Left forelimb (tissue), 1 donor: Measurements from ENCODE around the gene KCNN3.
"Not testable (repeated sequence)": the region's sequence is repeated elsewhere in the genome, so short reads cannot be mapped to it uniquely, and the experiment has no call there.

Source experiments
- DNase-seq: peaks from one replicate; pipeline ENCODE4 v3.0.0-alpha.2; 2018; ENCODE audit warnings: low spot score

KCNN3 gene

DNA sequence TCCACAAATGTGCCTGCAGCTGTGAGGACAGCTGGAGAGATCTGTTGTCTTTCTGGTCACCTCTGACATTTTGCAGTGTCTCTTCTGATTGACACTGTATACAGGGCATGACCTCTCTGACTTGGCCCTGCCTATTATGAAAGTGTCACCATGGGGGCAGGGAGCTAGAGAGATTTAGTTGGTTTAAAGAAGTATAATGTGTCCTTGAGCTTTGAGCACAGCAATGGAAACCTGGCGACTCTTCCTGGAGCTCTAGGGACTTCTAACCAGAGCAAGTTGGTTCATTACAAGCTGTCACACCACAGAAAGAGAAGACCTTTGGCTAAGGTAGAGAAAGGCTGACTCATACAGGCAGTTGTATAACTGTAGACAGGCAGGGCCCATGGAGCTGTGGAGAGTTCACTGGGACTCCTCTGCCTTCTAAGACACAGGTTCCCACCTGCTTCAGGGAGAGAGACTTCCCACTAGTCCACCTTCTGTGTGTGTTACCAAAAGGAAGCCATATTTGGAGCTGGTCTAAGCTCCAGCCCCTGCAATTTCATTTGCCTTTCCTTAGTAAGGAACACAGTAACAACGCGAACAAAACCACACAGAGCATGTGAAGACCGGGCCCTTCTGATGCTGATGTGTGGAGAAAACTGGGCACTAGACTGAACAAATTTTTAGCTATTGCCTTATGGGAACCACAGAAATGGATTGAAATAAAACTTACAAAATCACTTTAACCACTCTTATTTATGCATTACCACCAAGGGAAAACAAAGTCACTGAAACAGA lies 171.6 kb downstream of the KCNN3 start:
- no peak for DNase-seq

DNA sequence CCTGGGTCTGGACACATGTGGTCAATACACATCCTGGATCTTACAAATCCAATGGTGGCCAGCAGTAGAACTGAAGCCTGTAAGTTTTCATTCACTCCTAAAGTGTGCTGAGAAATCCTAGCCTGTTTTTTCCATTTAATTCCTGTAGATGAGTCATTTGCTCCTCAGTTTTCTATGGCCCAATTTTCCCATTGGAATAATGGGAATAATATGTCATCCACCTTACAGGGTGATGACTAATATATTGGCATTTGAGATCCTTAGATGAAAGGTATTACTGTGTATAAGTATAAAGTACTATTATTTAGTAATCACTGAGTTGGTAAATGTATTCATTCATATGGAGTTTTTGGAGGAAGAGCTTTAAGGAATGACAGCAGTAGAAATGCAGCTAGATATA lies 172.4 kb downstream of the KCNN3 start:
- DNase-seq, result no peak

DNA sequence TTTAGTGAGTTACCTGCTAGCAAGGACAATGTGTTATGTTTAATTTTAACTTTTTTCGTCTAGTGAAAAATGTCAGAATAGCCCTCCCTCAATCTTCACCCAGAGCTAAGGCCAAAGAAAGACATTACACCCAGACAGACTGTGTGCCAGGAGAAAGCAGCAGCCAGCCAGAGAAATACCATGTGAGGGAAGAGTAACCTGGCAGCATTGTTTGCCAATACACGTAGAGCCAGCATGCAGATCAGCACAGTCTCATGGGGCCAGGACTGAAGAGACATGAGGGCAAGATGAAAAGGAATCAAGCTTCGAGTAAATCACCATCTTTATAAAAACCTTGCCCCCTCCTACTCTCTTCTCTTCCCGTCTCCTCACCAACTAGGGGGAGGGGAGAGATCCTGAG lies 173.6 kb downstream of the KCNN3 start:
- DNase-seq, result no peak

DNA sequence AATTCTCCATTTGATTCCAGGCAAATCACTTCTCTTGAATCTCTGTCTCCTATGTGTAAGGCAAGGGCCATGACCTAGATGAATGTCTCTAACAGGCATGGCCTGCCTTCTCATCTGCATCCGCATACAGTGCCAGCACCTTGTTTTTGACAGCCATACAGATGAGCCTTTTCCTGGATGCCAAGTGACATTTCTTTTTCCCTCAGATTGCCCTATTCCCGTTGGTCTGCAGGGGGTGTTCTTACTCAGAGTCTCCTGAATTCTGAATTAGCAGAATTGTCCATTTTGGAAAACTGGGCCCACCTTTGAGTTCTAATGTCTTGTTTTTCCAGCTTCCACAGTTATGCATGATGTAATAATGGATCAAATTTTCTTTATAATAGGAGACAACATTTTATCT lies 174.1 kb downstream of the KCNN3 start:
- no peak for DNase-seq

DNA sequence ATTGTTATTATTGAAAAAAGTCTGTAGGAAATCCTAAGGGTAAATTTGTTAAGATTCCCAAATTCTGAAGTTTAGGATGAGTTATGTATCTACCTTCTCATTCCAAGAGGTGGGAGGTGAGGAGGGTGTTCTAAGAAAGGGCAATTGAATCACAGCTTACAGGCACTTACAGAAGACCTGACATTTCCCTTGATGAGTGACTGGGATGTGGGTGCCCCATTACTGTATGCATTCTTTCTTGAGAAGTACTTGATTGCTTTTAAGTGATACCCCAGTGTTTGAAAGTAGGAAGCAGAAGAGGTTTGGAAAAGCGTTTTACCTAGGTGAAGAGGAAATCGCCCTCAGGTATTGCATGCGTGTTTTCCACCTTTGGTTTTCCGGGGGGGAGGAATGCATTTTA lies 175.1 kb downstream of the KCNN3 start:
- no peak for DNase-seq

DNA sequence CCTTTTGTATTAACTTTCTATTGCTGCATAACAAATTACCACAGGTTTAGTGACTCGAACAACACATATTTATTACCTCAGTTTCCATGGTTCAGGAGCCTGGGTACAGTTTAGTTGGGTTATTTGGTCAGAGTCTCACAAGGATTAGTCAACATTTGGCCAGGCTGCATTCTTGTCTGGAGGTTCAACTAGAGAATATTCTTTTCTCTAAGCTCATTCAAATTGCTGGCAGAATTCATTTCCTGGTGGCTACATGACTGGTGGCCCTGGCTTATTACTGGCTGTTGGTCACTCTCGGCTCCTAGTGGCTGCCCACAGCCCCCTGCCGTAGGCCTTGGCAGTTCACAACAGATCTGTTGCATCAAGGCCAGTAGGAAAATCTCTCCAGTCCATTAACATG lies 181.0 kb downstream of the KCNN3 start:
- DNase-seq, result no peak

DNA sequence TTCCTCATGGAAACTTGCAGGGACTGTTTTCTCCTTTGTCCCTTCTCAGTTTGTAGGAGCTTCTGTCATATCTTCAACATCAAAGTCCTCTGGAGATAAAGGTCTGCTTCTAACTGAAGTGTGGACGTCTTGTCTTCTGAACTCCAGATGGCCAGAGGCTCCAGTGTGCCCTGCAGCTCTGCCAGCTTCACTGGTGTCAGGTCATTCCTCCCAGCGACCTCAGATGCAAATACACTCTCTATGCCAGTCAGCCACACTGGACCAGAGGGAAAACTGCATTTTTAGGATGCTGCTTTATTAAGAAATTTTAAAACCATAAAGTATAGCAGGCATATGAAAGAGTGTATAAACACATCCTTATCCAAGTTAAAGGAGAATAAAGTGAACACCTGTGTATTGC lies 183.6 kb downstream of the KCNN3 start:
- DNase-seq, result no peak

DNA sequence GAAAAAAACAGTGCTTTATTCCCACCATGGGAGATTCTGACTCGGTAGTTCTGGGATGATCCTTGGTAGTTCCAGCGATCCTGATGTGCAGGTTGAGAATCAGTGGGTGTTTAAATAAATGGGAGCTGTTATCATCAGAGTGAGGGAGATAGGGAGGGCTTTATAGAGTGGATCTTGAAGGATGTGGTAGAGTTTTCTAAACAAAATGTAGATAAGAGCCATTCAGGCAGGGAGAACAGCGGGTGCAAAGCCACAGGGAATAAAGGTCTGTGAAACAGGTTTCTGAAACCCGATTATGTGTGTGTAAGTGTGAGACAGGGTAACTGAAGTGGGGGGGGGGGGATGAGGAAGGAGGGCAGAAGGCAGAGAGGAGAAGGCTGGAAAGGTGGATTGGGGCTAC lies 186.3 kb downstream of the KCNN3 start:
- no peak for DNase-seq

DNA sequence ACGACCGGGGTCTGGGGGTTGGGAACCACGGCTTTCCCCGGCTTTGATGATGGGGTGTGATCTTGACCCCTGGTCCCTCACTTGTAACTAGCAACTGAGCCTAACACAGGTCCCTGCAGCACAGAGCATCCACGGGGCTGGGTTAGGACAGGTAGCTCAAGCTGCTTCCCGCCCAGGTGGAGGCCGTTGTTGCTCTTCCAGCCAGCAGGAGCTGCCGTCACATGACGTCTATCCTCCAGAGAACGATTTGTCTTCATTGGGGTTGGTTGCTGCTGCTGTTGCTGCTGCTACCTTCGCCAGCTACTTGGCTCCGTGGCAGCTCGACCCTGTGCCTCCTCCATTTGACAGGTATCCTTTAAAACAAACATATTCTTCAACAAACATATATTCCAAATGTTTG lies 187.8 kb downstream of the KCNN3 start:
- no peak for DNase-seq

DNA sequence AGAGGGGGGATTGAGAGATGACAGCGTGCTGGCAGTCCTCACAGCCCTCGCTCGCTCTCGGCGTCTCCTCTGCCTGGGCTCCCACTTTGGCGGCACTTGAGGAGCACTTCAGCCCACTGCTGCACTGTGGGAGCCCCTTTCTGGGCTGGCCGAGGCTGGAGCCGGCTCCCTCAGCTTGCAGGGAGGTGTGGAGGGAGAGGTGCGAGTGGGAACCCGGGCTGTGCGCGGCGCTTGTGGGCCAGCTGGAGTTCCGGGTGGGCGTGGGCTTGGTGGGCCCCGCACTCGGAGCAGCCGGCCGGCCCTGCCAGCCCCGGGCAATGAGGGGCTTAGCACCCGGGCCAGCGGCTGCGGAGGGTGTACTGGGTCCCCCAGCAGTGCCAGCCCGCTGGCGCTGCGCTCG lies 192.2 kb downstream of the KCNN3 start:
- DNase-seq, result not testable (repeated sequence)

DNA sequence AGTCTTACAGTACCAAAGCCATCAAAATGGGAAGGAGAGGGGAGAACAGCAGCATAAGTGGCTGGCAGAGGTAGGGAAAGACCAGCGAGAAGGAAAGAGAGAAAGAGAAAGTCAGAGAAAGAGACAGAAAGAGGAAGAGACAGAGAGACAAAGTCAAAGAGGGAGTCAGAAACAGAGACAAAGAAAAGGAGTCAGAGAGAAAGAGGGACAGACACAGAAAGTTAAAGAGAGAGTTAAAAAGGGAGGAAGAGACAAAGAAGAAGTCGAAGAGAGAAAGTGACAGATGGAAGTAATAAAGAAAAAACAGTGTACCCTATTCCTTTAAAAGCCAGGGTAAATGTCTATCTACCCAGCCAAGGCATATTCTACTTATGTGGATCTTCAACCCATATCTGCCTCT lies 193.2 kb downstream of the KCNN3 start:
- DNase-seq, result not testable (repeated sequence)

DNA sequence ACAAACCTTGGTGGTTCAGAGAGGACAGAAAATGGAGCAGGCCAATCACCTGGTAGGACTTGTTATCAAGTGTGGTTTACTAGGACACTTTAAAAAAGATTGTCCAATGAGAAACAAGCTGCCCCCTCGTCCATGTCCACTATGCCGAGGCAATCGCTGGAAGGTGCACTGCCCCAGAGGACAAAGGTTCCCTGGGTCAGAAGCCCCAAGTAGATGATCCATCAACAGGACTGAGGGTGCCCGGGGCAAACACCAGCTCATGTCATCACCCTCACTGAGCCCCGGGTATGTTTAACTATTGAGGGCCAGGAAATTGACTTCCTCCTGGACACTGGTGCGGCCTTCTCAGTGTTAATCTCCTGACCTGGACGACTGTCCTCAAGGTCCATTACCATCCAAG lies 195.6 kb downstream of the KCNN3 start:
- not testable (repeated sequence) for DNase-seq

DNA sequence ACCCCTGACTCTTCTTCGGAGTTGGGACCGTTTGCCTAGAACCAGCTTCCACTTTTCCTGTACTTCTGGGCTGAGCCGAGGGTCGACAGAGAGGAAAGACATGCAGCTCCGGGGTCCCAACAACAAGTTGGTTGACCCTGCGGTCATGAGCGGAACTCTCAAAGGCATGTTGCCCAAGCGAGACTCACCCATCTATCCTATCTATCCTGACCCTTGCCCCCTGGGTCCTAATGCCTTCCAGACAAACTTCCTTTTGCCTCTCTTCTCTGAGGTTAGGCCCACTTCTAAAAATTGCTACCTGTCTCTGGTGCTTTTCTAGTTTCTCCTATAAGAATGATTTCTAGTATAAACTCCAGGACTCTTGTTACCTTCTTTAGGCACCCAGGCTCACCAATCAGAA lies 197.8 kb downstream of the KCNN3 start:
- not testable (repeated sequence) for DNase-seq

DNA sequence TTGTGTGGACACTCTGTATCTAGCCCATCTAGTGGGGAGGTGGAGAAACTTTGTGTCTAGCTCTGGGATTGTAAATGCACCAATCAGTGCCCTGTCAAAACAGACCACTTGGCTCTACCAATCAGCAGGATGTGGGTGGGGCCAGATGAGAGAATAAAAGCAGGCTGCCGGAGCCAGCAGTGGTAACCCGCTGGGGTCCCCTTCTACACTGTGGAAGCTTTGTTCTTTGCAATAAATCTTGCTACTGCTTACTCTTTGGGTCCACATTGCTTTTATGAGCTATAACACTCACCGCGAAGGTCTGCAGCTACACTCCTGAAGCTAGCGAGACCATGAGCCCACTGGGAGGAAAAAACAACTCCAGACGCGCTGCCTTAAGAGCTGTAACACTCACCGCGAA lies 198.7 kb downstream of the KCNN3 start:
- not testable (repeated sequence) for DNase-seq

DNA sequence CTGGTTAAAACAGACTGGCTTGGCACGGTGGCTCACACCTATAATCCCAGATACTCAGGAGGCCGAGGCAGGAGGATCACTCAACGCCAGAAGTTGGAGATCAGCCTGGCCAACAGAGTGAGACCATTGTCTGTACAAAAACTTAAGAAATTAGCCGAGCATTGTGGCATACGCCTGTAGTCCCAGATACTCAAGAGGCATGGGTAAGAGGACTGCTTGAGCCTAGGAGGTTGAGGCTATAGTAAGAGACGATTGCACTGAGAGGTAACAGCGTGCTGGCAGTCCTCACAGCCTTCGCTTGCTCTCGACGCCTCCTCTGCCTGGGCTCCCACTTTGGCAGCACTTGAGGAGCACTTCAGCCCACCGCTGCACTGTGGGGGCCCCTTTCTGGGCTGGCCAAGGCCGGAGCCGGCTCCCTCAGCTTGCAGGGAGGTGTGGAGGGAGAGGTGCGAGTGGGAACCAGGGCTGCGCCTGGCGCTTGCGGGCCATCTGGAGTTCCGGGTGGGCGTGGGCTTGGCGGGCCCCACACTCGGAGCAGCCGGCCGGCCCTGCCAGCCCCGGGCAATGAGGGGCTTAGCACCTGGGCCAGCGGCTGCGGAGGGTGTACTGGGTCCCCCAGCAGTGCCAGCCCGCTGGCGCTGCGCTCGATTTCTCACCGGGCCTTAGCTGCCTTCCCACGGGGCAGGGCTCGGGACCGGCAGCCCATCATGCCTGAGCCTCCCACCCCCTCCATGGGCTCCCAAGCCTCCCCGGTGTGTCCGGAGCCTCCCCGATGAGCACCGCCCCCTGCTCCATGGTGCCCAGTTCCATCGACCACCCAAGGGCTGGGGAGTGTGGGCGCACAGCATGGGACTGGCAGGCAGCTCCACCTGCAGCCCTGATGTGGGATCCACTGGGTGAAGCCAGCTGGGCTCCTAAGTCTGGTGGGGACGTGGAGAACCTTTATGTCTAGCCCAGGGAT lies 199.5 kb downstream of the KCNN3 start:
- DNase-seq, result not testable (repeated sequence)

DNA sequence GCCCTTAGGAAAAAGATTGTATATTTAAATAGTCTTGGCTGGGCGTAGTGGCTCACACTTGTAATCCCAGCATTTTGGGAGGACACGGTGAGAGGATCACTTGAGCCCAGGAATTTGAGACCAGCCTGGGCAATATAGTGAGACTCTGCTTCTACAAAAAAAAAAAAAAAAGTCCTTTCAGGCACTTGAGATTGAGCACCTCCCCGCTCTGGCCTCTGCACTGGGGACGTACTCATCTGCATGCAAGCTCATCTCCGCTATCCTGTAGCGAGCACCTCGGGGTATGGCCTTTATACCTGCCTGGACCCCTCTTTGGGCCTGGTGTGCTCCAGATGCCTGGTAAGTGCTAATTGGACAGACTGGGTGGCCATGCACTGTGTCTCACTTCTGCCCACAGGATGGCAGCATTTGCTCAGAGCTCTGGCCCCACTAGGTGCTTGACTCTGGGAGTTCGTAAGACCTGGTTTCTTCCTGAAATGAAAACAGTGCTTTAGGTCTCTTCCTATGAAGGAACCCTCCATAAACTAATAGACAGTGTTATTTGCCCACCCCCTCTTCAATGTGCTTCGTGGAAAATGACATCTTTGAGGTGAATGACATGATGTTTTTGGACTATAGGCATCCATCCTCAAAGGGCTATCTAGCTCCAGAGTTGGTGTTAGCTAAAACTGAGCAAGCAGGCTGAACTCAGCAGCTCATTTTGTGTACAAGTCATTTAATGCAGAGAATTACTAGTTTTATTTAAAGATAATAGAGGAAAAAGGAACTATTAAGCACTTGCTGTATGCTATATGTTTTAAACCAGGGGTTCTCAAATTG lies 200.4 kb downstream of the KCNN3 start:
- peak; percentile 69 for DNase-seq

DNA sequence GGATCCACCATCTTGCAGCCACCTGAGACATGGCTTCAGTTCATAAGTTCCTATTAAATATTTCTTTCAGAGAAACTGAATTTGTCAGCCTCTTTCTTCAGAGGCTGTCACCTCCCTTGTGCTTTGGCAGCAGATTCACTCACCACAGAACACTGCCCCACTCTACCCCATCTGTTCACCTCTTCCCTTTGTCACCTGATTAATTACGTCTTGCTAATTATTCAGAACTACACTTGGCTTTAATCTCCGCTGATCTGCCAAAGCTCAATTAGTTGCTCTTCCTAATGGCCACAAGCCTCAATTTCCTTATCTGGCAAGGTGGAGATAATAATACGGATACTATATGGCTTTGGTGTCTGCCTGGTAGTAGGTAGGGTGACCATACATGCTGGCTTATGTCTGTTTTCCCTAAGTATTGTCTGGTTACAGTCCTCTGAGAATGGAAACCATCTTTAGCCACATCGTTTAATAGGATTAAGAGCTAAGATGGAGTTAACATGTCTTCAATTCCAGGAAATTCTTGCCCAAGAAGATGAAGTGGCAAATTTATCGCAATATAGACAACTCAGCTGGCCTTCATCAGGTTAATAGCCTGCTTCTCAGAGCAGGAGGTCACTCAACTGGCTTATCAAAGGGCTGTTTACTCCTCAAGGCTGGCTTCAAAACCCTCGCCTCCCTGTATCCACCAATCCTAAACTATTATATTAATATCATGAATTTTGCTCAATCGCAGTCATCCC lies 203.9 kb downstream of the KCNN3 start:
- no peak for DNase-seq

DNA sequence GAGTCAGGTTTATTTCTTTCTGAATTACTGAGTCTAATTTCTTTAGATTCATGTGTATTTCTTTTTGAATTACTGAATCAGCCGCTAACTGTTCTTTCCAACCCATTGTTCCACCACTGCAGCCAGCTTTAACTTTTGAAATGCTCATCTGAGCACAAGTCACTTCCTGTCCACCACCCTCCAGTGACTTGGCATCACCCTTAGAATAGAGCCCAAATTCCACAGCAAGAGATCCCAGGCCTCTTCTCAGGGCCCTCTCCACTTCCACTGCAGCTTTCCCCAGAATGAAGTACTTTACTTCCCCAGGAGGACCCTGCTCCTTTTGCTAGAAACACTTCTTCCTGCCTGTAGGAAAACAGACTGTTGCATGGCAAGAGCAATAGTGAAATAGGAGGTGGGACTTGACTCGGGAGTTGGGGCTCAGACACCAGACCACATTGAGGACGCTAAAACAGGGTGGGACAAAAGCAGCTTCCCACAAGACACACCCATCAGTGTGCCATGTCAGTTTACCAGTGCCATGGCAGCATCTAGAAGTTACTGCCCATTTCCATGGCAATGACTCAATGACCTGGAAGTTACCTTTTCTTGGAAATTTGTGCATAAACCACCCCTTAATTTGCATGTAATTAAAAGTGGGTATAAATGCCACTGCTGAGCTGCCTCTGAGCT lies 205.6 kb downstream of the KCNN3 start:
- DNase-seq, result no peak

DNA sequence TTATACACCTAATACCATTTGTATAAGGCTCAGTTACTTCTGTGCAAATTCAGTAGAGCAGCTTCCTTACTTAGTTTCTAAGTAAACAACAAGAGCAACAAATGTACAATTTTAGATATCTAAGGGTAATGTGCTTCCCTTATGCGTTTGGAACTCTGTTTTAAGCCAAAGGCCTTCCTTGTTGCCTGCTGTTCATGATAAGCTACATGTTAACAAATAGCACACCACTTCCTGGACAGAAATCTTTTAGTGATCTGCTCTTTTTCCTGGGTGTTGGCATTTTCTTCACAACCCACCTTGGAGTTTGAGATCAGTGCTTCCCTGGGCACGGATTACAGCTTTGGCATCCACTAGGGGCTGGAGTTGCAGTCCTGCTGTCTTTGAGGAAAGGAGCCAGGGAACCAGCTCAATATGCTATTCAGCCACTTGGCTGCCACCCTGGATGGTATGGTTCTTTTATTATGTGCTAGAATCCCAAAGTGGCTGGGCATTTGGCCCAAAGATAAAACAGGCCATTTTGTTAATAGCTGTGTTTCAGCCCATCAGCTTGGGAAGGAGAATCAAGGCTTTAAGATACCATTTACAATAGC lies 206.5 kb downstream of the KCNN3 start:
- DNase-seq, result no peak

DNA sequence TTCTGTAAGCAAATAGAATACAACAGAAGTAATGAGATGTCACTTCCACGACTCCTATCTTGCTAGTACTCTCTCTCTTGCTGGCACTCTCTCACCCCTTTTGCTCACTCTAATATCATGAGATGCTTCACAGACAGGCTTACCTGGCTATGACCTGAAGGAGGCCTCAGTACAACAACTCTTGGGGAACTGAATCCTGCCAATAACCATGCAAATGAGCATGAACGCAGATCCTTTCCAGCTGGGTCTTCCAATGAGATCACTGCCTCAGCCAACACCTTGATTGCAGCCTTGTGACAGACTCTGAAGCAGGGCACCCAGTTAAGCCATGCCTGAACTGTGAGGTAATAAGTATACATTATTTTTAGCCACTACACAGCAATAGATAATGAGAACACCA lies 209.0 kb downstream of the KCNN3 start:
- no peak for DNase-seq
